GM21717 (cell line): ENCODE results near the gene SHCBP1.
"Not testable (repeated sequence)": the region's sequence is repeated elsewhere in the genome, so short reads cannot be mapped to it uniquely, and the experiment has no call there.

Experiments
- ATAC-seq: cut with Tn5 transposase; IDR thresholded peaks from one replicate; pipeline ENCODE4 v1.9.1; 2021; ENCODE audit warnings: mild to moderate bottlenecking, moderate library complexity; ENCODE audit not compliant: unreplicated experiment

The SHCBP1 gene

GRCh38 chr16:46621006-46621933 lies at the start of gene SHCBP1:
Gene SHCBP1 (minus strand): TSS chr16:46621379. CDS start chr16:46621359, 20 bp downstream.
- ATAC-seq: peak; percentile 89

GRCh38 chr16:46662123-46662522 lies 40.9 kb upstream of the SHCBP1 start:
- no peak for ATAC-seq

GRCh38 chr16:46658925-46659324 lies 37.7 kb upstream of the SHCBP1 start:
- ATAC-seq: peak; percentile 95

GRCh38 chr16:46651305-46651704 lies 30.1 kb upstream of the SHCBP1 start:
- ATAC-seq: no peak

- no peak for ATAC-seq
Observed at GRCh38 chr16:46650254-46650623, 29.1 kb upstream of the SHCBP1 start.

GRCh38 chr16:46649588-46650253 lies 28.5 kb upstream of the SHCBP1 start:
- no peak for ATAC-seq

GRCh38 chr16:46648656-46649055 lies 27.5 kb upstream of the SHCBP1 start:
- no peak for ATAC-seq

GRCh38 chr16:46638947-46639925 lies 18.1 kb upstream of the SHCBP1 start:
- ATAC-seq: no peak

- no peak for ATAC-seq
Observed at GRCh38 chr16:46632778-46633733, 11.9 kb upstream of the SHCBP1 start.

GRCh38 chr16:46629331-46630219 lies 8.4 kb upstream of the SHCBP1 start:
- ATAC-seq: no peak

- ATAC-seq: no peak
Observed at GRCh38 chr16:46627746-46628145, 6.6 kb upstream of the SHCBP1 start.

- ATAC-seq: not testable (repeated sequence)
Observed at GRCh38 chr16:46626681-46627080, 5.5 kb upstream of the SHCBP1 start.

GRCh38 chr16:46624862-46625261 lies 3.7 kb upstream of the SHCBP1 start:
- not testable (repeated sequence) for ATAC-seq

- ATAC-seq: not testable (repeated sequence)
Observed at GRCh38 chr16:46623707-46624106, 2.5 kb upstream of the SHCBP1 start.

- ATAC-seq: not testable (repeated sequence)
Observed at GRCh38 chr16:46623246-46623645, 2.1 kb upstream of the SHCBP1 start.

- no peak for ATAC-seq
Observed at GRCh38 chr16:46621934-46622676, 926 bp upstream of the SHCBP1 start.

- peak; percentile 39 for ATAC-seq
Observed at GRCh38 chr16:46620266-46621005, 743 bp downstream of the SHCBP1 start.
